GM19328 (cell line): ENCODE measurements around the gene GABRB3.

Experiments used
- ATAC-seq: cut with Tn5 transposase; IDR thresholded peaks from one replicate; pipeline ENCODE4 v1.9.1; 2021; ENCODE audit warnings: mild to moderate bottlenecking, moderate library complexity; ENCODE audit not compliant: unreplicated experiment

The GABRB3 gene

GRCh38 chr15:26679927-26680326 is 92.9 kb downstream of the GABRB3 start:
- ATAC-seq = no peak

DNA sequence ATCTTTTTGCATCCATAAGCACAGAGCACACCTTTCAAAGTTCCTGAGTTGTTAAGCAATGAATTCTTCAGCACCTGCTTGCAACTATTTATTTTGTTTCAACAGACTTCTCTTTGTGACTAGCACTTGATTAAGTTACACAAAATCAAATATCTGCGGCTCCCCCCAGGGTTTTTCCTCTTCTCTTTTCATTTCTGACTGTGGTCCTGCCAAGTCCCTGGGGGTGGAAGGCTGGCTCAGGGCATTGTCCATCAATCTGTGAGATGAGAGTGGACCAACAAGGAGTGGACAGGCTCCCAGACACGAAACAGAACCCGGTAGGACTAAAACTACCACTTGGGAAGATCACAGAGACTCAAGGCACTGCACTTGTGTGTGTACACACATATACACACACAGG is 96.8 kb downstream of the GABRB3 start:
- ATAC-seq = no peak

GRCh38 chr15:26674467-26674866 is 98.4 kb downstream of the GABRB3 start:
- no peak for ATAC-seq

DNA sequence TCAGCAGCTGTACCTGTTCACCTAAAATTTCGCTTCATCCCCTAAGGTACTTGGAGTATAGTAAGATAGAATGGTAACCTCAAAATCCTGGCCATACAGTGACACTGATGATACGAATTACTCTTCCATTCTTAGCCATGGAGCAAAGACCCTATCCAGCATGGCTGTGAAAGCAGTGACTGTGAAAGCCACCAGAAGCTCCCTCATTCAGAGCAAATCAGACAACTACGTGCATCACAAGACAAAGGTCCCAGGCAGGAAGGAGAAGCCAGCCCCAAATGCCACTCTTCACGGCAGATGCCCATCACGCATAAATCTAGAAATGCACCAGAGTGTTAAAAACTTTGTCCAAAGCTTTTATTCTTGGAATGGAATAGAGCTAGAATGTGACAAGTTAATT is 99.4 kb downstream of the GABRB3 start:
- ATAC-seq = no peak

GRCh38 chr15:26670116-26670515 is 102.8 kb downstream of the GABRB3 start:
- ATAC-seq = no peak

DNA sequence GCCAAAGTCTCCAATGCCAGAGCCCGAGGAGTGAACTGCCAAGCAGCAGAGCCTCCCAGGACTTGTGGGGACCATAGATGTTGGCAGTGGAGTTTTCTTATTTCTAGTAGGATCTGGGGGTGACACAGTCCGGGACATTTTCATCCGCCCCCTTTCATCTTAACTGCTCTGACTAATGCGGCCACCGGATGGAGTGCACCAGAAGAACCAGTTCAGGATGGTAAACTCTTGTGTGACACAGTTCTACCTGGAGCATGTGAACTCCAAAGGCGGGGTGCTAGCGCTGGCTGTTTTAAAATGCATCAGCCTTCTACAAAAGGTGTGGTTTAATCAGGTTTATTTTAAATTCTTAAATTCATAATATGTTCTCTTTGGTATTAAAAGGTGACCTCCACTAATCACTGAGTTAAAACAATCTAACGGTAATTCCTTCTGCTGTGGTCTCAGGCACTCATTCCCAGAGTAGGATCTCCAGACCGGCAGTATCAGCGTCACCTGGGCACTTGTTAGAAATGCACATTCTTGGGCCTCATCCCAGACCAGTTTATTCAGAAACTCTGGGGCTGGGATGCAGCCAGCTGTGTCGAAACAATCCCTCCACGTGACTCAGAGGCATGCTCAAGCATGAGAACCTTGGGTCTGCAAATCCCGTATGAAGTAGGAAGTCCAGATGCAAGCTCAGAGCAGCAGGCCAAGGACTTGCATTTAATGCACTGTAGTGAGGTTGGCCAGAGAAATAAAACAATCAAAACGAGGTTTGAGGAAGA is 105.5 kb downstream of the GABRB3 start:
- no peak for ATAC-seq

DNA sequence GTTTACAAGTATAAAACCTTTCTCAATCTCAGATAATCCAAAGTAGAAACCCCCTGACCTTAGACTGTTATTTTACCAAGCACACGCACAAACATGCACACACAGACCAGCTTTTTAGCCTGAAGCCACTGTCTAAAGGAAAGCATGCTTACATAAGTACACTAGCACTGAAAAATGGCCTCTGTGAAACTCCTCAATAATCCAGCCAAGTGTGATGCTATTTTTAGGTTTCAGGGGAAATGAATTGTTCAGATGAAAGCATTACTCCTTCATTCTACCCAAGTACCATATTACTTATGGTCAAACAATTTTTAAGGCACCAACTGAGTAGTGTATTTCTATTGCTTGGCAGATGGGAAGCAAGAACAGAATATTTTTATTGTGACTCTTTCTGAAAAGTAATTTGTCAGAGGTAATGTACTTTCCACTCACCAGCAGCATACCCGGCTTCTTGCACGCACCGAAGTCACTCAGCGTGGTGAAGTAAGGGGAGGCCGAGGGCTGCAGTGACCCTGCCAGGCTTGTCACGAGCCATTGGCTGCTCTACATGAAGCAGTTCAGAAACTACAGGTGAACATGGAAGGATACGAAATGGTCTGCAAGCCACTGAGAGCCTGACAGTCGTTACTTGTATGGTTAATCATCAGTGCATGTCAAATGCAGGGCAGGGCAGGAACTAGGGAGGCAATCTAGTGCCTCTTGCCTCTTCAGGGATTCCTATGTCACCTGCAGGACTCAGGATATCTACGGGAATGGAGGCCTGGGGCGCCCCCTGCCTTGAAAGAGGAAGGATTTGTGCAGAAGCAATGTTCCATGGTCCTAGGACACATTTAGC is 106.7 kb downstream of the GABRB3 start:
- no peak for ATAC-seq

- no peak for ATAC-seq
These were observed 110.6 kb downstream of the GABRB3 start for GRCh38 chr15:26662283-26662682.

DNA sequence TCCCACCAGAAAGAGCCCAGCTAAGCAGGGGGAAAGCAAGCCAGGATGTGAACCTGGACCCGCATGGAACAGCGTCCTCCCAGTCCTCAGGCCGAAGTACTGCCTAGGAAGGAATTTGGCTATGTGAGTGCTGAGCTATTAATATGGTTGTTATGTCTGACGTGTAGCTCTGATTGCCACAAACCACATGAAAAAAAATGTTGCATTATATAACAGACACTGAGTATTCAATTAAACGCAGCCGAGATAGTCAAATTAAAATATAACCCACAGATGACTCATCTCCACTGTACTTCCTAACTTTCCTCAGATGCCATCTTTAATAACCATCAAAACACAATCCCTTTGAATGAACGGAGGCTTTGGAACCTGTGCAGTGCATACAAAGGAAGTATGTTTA is 111.1 kb downstream of the GABRB3 start:
- ATAC-seq = no peak

DNA sequence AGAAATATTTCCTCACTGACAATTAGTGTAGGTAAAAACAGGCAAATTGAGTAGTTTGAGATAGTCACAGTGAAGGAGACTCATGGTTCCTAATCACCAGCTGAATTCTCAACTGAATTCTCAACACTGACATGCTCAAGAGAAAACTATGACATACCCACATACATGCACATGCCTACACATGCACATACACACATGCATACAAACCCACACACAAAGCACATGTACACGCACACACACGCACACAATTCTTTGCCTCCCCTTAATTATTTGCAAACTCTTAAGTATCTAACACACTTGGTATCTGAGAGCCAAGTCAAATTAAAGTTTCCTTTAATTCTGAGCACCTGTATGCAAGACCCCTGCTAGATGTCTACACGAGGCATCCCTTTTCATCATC is 111.8 kb downstream of the GABRB3 start:
- ATAC-seq = no peak

DNA sequence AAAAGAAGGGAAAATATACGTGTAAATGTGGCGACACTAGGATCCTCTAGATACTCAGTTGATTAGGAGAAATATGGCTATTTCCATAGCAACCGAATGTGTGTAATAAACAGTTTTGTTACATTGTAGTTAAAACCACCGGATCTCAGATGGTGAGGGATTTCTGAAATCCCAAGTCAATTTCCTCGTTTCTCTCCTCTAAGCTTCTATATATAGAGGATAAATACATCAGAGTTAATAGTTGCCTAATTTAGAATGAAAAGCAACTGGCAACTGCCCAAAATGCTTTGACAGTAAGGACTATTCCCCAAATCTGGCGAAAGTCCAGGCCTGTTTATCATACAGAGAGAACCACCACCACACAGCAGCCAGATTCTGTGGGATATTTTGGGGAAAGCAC is 112.6 kb downstream of the GABRB3 start:
- ATAC-seq = no peak

GRCh38 chr15:26658290-26658689 is 114.6 kb downstream of the GABRB3 start:
- no peak for ATAC-seq

DNA sequence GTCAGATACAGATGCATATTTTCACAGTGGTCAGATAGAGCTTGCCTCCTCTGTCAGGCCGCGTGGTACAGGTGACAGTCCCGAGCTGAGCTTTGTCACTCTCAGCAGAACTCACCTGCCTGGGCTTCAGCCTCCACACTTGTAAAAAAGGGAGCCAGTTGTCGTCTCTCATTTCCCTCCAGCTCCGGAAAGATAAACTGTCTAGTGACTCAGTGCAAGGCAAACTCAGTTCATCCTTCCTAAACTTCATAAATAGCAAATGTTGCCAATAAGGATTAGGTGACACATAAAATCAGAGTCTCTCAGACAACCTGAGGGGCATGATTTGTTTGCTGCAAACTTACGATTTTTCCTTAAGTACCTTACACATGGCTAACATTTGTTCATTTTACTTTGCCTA is 116.8 kb downstream of the GABRB3 start:
- ATAC-seq = no peak

GRCh38 chr15:26651909-26652308 is 121.0 kb downstream of the GABRB3 start:
- no peak for ATAC-seq

- no peak for ATAC-seq
These were observed 124.2 kb downstream of the GABRB3 start for GRCh38 chr15:26648676-26649075.

- no peak for ATAC-seq
These were observed 127.9 kb downstream of the GABRB3 start for GRCh38 chr15:26644948-26645347.

- ATAC-seq = no peak
These were observed 131.7 kb downstream of the GABRB3 start for GRCh38 chr15:26641144-26641543.

- ATAC-seq = no peak
These were observed 132.3 kb downstream of the GABRB3 start for GRCh38 chr15:26640601-26641000.

DNA sequence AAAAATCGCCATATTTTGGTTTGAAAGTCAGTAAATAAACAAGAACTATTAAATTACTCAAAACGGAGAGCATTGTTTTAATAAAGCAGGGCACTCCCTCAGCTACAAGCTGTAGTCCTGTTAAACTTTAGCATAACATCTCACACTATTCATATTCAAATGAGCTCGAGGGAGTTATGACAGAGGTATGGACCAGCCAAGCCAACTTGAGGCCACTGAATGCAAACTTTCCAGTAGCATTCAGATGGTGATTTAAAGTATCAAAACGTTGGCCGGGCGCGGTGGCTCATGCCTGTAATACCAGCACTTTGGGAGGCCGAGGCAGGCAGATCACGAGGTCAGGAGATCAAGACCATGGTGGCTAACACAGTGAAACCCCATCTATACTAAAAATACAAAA is 132.9 kb downstream of the GABRB3 start:
- ATAC-seq = no peak

DNA sequence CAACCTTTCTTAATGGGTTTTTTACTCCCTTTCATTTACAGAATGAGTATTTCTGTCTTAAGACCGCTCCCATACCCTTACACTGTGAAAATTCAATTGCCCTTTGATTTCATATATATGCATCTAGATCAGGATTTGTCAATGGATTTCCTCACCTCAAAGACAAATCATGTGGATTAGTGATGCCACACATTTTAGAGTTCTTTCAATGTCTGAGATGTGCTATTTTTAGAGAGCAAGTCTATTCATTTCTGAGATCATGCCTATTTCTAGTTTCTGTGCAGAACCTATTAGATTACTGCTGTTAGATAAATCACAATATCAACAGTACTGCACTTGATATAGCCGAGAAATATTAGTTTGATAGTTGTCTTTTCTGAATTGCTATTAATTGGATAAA is 137.3 kb downstream of the GABRB3 start:
- ATAC-seq = no peak

- ATAC-seq = no peak
These were observed 137.8 kb downstream of the GABRB3 start for GRCh38 chr15:26635105-26635504.

DNA sequence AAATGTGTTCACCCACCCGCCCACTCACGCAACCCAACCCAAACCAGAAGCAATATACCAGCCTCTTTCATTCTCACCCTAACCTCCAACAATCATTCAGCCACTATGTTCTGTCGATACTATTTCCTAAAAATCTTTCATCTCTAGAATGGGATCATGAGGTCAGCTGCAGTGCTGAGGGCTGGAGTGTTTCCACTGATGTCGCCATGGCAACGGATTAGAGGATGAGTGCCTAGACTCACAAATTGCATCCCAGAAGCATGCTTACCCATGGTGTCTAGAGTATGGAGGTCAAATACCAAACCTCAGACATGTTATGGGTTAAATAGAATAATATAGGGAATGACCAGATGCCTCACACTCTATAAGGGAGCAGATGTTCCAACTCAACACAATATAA is 138.5 kb downstream of the GABRB3 start:
- ATAC-seq = no peak
